Parathyroid adenoma (tissue), 2 donors: ENCODE data around the gene SOBP.
"Not testable (repeated sequence)": the region's sequence is repeated elsewhere in the genome, so short reads cannot be mapped to it uniquely, and the experiment has no call there.

Experiments
- H2AFZ ChIP-seq: fragments of 300-600 bp; sonication (generic); one replicate; pipeline ENCODE4 v1.7.0; 2017; ENCODE audit warnings: antibody characterized with exemption, mild to moderate bottlenecking
- H3K27ac ChIP-seq: fragments of 300-600 bp; sonication (generic); one replicate; pipeline ENCODE4 v1.7.0; 2017
- H3K27me3 ChIP-seq: fragments of 300-600 bp; sonication (generic); one replicate; pipeline ENCODE4 v1.7.0; 2017; ENCODE audit warnings: low read length; ENCODE audit not compliant: control insufficient read depth, insufficient read depth
- H3K36me3 ChIP-seq: fragments of 300-600 bp; sonication (generic); one replicate; pipeline ENCODE4 v1.7.0; 2017; ENCODE audit warnings: low read length; ENCODE audit not compliant: control insufficient read depth, insufficient read depth
- H3K4me1 ChIP-seq: fragments of 300-600 bp; sonication (generic); one replicate; pipeline ENCODE4 v1.7.0; 2017; ENCODE audit warnings: control low read depth
- H3K4me2 ChIP-seq: fragments of 300-600 bp; sonication (generic); one replicate; pipeline ENCODE4 v1.7.0; 2017; ENCODE audit warnings: low read length
- H3K4me3 ChIP-seq: fragments of 300-600 bp; sonication (generic); one replicate; pipeline ENCODE4 v1.7.0; 2017; ENCODE audit warnings: low read depth, low read length
- H3K79me2 ChIP-seq: fragments of 300-600 bp; sonication (generic); one replicate; pipeline ENCODE4 v1.7.0; 2017; ENCODE audit warnings: control low read depth
- H3K9ac ChIP-seq: fragments of 300-600 bp; sonication (generic); one replicate; pipeline ENCODE4 v1.7.0; 2017; ENCODE audit warnings: mild to moderate bottlenecking
- H3K9me3 ChIP-seq: fragments of 300-600 bp; sonication (generic); one replicate; pipeline ENCODE4 v1.7.0; 2017; ENCODE audit warnings: low read length; ENCODE audit not compliant: control insufficient read depth
- CTCF ChIP-seq: fragments of 300-600 bp; sonication (generic); IDR thresholded peaks from one replicate; pipeline ENCODE4 v1.7.0; 2017; ENCODE audit warnings: antibody characterized with exemption, mild to moderate bottlenecking
- donor health status: primary hyperparathyroidism.

The SOBP gene

GRCh38 chr6:107547451-107547840 lies 57.5 kb downstream of the SOBP start:
- peaks cover 11% of the 10 kb centered on the region for H3K4me1 ChIP-seq
- H3K9ac ChIP-seq, result no peak overlapping the region
- no peak for TF ChIP-seq CTCF
- no peak overlapping the region for H2AFZ ChIP-seq
- H3K4me2 ChIP-seq, result no peak overlapping the region
- no peaks in the 10 kb centered on the region for H3K36me3 ChIP-seq
- no peaks in the 10 kb centered on the region for H3K27me3 ChIP-seq
- peaks cover 4% of the 10 kb centered on the region for H3K79me2 ChIP-seq
- no peak overlapping the region for H3K27ac ChIP-seq
- no peaks in the 10 kb centered on the region for H3K9me3 ChIP-seq
- no peak overlapping the region for H3K4me3 ChIP-seq

GRCh38 chr6:107550241-107550840 lies 60.4 kb downstream of the SOBP start:
- no peak overlapping the region for H3K9ac ChIP-seq
- H3K4me2 ChIP-seq, result no peak overlapping the region
- H3K79me2 ChIP-seq, result no peaks in the 10 kb centered on the region
- TF ChIP-seq CTCF, result no peak
- no peaks in the 10 kb centered on the region for H3K9me3 ChIP-seq
- H3K4me1 ChIP-seq, result peaks cover 11% of the 10 kb centered on the region
- no peaks in the 10 kb centered on the region for H3K27me3 ChIP-seq
- H3K4me3 ChIP-seq, result no peak overlapping the region
- no peak overlapping the region for H3K27ac ChIP-seq
- no peak overlapping the region for H2AFZ ChIP-seq
- no peaks in the 10 kb centered on the region for H3K36me3 ChIP-seq

GRCh38 chr6:107550906-107551305 lies 61.0 kb downstream of the SOBP start:
- H3K4me3 ChIP-seq, result no peak overlapping the region
- no peak for TF ChIP-seq CTCF
- H2AFZ ChIP-seq, result no peak overlapping the region
- peaks cover 11% of the 10 kb centered on the region for H3K4me1 ChIP-seq
- no peaks in the 10 kb centered on the region for H3K36me3 ChIP-seq
- H3K27me3 ChIP-seq, result no peaks in the 10 kb centered on the region
- no peak overlapping the region for H3K27ac ChIP-seq
- H3K9me3 ChIP-seq, result no peaks in the 10 kb centered on the region
- no peak overlapping the region for H3K9ac ChIP-seq
- no peaks in the 10 kb centered on the region for H3K79me2 ChIP-seq
- H3K4me2 ChIP-seq, result no peak overlapping the region

- H3K9ac ChIP-seq, H3K27me3 ChIP-seq, H3K36me3 ChIP-seq, H3K4me3 ChIP-seq, H3K9me3 ChIP-seq, H3K79me2 ChIP-seq, H3K4me2 ChIP-seq, H2AFZ ChIP-seq, H3K27ac ChIP-seq: not testable (repeated sequence)
- peaks cover 11% of the 10 kb centered on the region for H3K4me1 ChIP-seq
These were observed 63.2 kb downstream of the SOBP start for GRCh38 chr6:107553121-107553520.

- H3K9ac ChIP-seq, result no peak overlapping the region
- H3K27me3 ChIP-seq, result no peaks in the 10 kb centered on the region
- H2AFZ ChIP-seq, result no peak overlapping the region
- H3K79me2 ChIP-seq, result peaks cover 8% of the 10 kb centered on the region
- no peak for TF ChIP-seq CTCF
- H3K9me3 ChIP-seq, result no peaks in the 10 kb centered on the region
- no peak overlapping the region for H3K4me2 ChIP-seq
- H3K27ac ChIP-seq, result no peak overlapping the region
- H3K4me1 ChIP-seq, result peaks cover 11% of the 10 kb centered on the region
- H3K4me3 ChIP-seq, result no peak overlapping the region
- no peaks in the 10 kb centered on the region for H3K36me3 ChIP-seq
These were observed 64.4 kb downstream of the SOBP start for GRCh38 chr6:107554326-107554725.
